LHCN-M2 (cell line): Measurements from ENCODE around the gene GCM1. TPM values are rescaled to one million over a fixed set of nuclear protein-coding genes. Genes with fewer than 3 reads are reported as not detected.

ENCODE experiments used
- DNase-seq: peaks from one replicate; pipeline ENCODE4 v3.0.0-alpha.2; 2012; ENCODE audit warnings: low read depth
- total RNA-seq: library from RNA; depleted of rRNA; stranded (reverse); fragments of >200 nt; gene quantifications from 2 replicates; pipeline ENCODE4 v1.2.3, GENCODE V29; 2014; rRNA removed

Gene GCM1
- total RNA-seq, 1 experiment from 2014 or later = not detected

- DNase-seq = peak; percentile 75
Measured at GRCh38 chr6:53107091-53107490, 41.5 kb downstream of the GCM1 start.

- no peak for DNase-seq
Measured at GRCh38 chr6:53104916-53105315, 43.7 kb downstream of the GCM1 start.

GRCh38 chr6:53103993-53104675, 44.5 kb downstream of the GCM1 start:
- peak; percentile 40 for DNase-seq

GRCh38 chr6:53101006-53101405, 47.6 kb downstream of the GCM1 start:
- DNase-seq = no peak

- no peak for DNase-seq
Measured at GRCh38 chr6:53100561-53100960, 48.1 kb downstream of the GCM1 start.

GRCh38 chr6:53095716-53096115, 52.9 kb downstream of the GCM1 start:
- peak; percentile 13 for DNase-seq

- DNase-seq = no peak
Measured at GRCh38 chr6:53095270-53095669, 53.4 kb downstream of the GCM1 start.

- DNase-seq = no peak
Measured at GRCh38 chr6:53090576-53090975, 58.1 kb downstream of the GCM1 start.

- no peak for DNase-seq
Measured at GRCh38 chr6:53089948-53090347, 58.7 kb downstream of the GCM1 start.

GRCh38 chr6:53086302-53086701, 62.3 kb downstream of the GCM1 start:
- no peak for DNase-seq

GRCh38 chr6:53080813-53081212, 67.8 kb downstream of the GCM1 start:
- no peak for DNase-seq

Other genes starting within 250 kb of the GCM1 start
- gene GSTA3, start 239.1 kb downstream of the GCM1 start, total RNA-seq = not detected in 2 replicates
- 25.3 and 25.8 TPM in 2 replicates for gene GSTA4, start 153.6 kb downstream of the GCM1 start, total RNA-seq
- 16.7 and 17.3 TPM in 2 replicates for gene CILK1, start 87.0 kb downstream of the GCM1 start, total RNA-seq
- 27.8 and 33.5 TPM in 2 replicates for gene FBXO9, start 83.4 kb downstream of the GCM1 start, total RNA-seq
- 37.3 and 51.1 TPM in 2 replicates for gene ELOVL5, start 200.1 kb upstream of the GCM1 start, total RNA-seq